ENCODE data around the gene PHLDA2. TPM values are rescaled to one million over a fixed set of nuclear protein-coding genes. Genes with fewer than 3 reads are reported as not detected.

The PHLDA2 gene
- total and polyA plus RNA-seq, 9 of the 15 experiments (the other 6 are each of a cell fraction or from before 2014, with no cell fraction given) = 0.43 to 42.4 (median 4.7) TPM

DNA sequence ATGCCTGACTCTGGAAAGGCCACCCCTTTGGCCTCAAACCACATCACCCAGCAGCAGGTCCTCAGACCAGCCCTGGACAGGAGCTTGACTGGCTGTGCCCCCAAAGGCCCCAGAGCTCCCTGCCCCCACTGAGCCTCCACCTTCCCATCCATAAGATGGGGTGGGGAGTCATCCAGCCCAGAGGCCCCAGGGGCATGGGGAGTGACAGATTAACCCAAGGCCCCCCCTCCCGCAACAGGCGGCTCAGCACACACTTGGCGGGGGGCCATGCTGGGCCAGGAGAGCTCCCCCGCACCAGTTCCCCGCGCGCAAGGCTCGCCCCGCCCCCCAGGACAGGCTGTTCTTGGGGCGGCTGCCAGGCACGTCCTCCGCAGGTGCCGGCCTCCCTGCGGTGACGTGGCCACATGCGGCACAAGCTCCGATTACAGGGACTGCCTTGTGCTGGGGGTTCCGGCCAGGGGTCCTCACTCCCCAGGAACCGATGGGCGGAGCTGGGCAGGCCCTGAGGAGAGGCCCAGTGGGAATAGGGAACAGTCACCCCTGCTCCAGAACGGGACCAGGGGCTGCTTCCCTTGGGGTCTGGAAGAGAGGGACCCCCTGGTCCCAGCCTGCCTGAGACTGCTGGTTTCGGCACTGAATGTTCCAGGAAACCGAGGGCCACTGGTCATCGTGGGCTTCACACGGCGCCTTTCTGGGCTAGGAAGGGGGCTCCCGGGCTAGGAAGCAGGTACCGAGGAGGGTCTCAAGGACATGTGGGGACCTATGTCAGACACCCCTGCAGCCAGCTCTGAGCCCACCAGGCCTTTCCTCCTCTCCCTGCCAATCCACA is 38.5 kb downstream of the PHLDA2 start:
- H3K4me3 ChIP-seq = peak overlapping the region; percentile 16; the same call in 1 of the 2 replicates
- ChIA-PET CTCF (ENCODE audit: low intra/inter-chr PET ratio) (interaction anchor here (1.3 to 10.6 kb wide), 2 partner anchors 327 to 357 kb away, joined by 4 to 228 read pairs; no protein-coding TSS in a partner anchor), POLR2A (interaction anchor here (0.6 to 2.8 kb wide), 12 partner anchors 9 to 480 kb away, joined by 3 to 13 read pairs (median 4); partner anchors contain the start of gene PHLDA2)
- no TSS peak for BruUV-seq (replicated peaks)
- no peaks in the 10 kb centered on the region for H3K9me1 ChIP-seq (ENCODE audit: control insufficient read depth, insufficient read depth, low read length)
- H2AFZ ChIP-seq (ENCODE audit: low read depth, low read length) = peak overlapping the region; percentile 95
- ATAC-seq = peak; percentile 69
- H3K27me3 ChIP-seq (ENCODE audit: control insufficient read depth in 2 of 2, insufficient read depth in 2 of 2, low read length in 2 of 2) = no peaks in the 10 kb centered on the region
- intact Hi-C loops (cut with micrococcal nuclease) (loop anchor here (10.0 kb wide), 3 partner anchors 204 to 586 kb away; partner anchors contain the start of genes C11orf21 and TSPAN32), in situ Hi-C loops (cut with MboI) (no loop called here)
- H3K27ac ChIP-seq (ENCODE audit: extremely low read depth, low read depth, low read length) = peak overlapping the region; percentile 90
- H3K9me3 ChIP-seq (replicated peaks; ENCODE audit: control insufficient read depth, insufficient read depth, low read depth, low read length) = no peaks in the 10 kb centered on the region
- peak; percentile 84 to 94 (median 86) for DNase-seq (ENCODE audit: extremely low read depth in 1 of 4, low spot score in 3 of 4)
- FAIRE-seq = peak; percentile 70
- H3K36me3 ChIP-seq (ENCODE audit: control insufficient read depth, insufficient read depth, low read length) = no peaks in the 10 kb centered on the region
- H3K4me2 ChIP-seq (ENCODE audit: insufficient read depth, low read length) = peak overlapping the region; percentile 77
- H3K4me1 ChIP-seq (replicated peaks in 1 of 2; ENCODE audit: control insufficient read depth in 2 of 2, insufficient read depth in 2 of 2, low read length in 2 of 2) = peaks cover 32 to 64% of the 10 kb centered on the region in 2 experiments
- H3K9ac ChIP-seq (ENCODE audit: insufficient read depth in 1 of 2, low read depth in 2 of 2, low read length in 2 of 2) = peak overlapping the region; percentile 84 to 92
- no peaks in the 10 kb centered on the region for H3K79me2 ChIP-seq (ENCODE audit: control insufficient read depth, insufficient read depth, low read length)
- no peaks in the 10 kb centered on the region for H4K20me1 ChIP-seq (replicated peaks; ENCODE audit: control insufficient read depth, insufficient read depth, low read length)
- 4% methylated on average over 25 of the region's 28 CpGs for WGBS (ENCODE audit: insufficient coverage, low coverage, missing lambda C conversion rate)
- TF ChIP-seq NR2C1 (IDR thresholded peaks at IDR 0.05) (no peak), NR2C1 (tag; IDR thresholded peaks at IDR 0.05) (no peak), CREB1 (IDR thresholded peaks at IDR 0.05) (peak; percentile 89), CREB1 (CRISPR knock-in tag; IDR thresholded peaks at IDR 0.05) (peak; percentile 91), NFIC (IDR thresholded peaks at IDR 0.05) (peak; percentile 96), ZKSCAN1 (IDR thresholded peaks at IDR 0.05; ENCODE audit: low read depth, low read length) (0 out of 2 replicates have a peak, but pooled peaks have one; percentile 21), FOXP1 (CRISPR knock-in tag; IDR thresholded peaks at IDR 0.05) (peak; percentile 94; the same call in 1 of the 2 replicates), GABPA (tag; conservative IDR thresholded peaks at IDR 0.05; ENCODE audit: low read depth) (0 out of 2 replicates have a peak, but pooled peaks have one; percentile 30), CBX1 (IDR thresholded peaks at IDR 0.05; ENCODE audit: low read depth) (peak; percentile 90), RCOR1 (IDR thresholded peaks at IDR 0.05; ENCODE audit: borderline replicate concordance in 1 of 2, low read depth in 2 of 2, low read length in 2 of 2) (peak in 1 of 2 experiments; percentile 81; a peak in 2 of 4 replicates), NELFE (IDR thresholded peaks at IDR 0.05; ENCODE audit: insufficient read depth, insufficient read length) (no peak), FOSL1 (tag; conservative IDR thresholded peaks at IDR 0.05) (peak; percentile 60), ZNF232 (CRISPR knock-in tag; IDR thresholded peaks at IDR 0.05) (0 out of 2 replicates have a peak, but pooled peaks have one; percentile 69), CHD1 (IDR thresholded peaks at IDR 0.05; ENCODE audit: low read length) (peak; percentile 47), DPF2 (IDR thresholded peaks at IDR 0.05) (peak; percentile 64; the same call in 1 of the 2 replicates), CBFA2T2 (conservative IDR thresholded peaks at IDR 0.05) (peak; percentile 52), GABPB1 (CRISPR knock-in tag; IDR thresholded peaks at IDR 0.05) (peak; percentile 73), SMARCE1 (IDR thresholded peaks at IDR 0.05) (peak; percentile 53; the same call in 1 of the 2 replicates)
- TF ChIP-seq, protein P1, sequence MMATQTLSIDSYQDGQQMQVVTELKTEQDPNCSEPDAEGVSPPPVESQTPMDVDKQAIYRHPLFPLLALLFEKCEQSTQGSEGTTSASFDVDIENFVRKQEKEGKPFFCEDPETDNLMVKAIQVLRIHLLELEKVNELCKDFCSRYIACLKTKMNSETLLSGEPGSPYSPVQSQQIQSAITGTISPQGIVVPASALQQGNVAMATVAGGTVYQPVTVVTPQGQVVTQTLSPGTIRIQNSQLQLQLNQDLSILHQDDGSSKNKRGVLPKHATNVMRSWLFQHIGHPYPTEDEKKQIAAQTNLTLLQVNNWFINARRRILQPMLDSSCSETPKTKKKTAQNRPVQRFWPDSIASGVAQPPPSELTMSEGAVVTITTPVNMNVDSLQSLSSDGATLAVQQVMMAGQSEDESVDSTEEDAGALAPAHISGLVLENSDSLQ (IDR thresholded peaks at IDR 0.05) = peak; percentile 84
- TF ChIP-seq, protein P2, sequence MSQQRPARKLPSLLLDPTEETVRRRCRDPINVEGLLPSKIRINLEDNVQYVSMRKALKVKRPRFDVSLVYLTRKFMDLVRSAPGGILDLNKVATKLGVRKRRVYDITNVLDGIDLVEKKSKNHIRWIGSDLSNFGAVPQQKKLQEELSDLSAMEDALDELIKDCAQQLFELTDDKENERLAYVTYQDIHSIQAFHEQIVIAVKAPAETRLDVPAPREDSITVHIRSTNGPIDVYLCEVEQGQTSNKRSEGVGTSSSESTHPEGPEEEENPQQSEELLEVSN (IDR thresholded peaks at IDR 0.05; ENCODE audit: borderline replicate concordance in 1 of 2, extremely low read depth in 1 of 2, insufficient read depth in 1 of 2, insufficient read length in 1 of 2, low read depth in 1 of 2, low read length in 1 of 2, poor library complexity in 1 of 2, severe bottlenecking in 1 of 2) = peak; percentile 51 to 94

Data from K562 (cell line).